ENCODE data around the gene PARD6G.

Gene PARD6G

DNA sequence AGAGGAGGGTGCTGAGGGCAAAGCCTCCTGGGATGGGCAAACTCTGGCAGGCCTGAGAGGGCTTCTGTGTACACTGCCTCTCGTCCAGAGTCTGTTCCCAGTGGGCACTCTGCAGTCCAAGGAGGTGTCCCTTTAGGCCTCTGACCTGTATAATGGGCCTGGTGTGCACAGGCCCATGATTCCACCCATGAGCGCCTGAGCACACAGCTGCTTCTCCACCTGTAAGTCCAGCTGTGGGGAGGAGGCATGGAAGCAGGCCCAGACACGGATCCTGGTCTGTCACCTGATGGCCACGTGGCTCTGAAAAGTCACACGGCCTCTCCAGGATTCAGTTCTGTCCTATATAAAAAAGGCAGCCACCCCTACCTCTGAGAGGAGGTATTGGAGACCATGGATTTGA, 57.0 kb downstream of the PARD6G start:
- peaks cover 10% of the 10 kb centered on the region for H3K79me1 ChIP-seq (replicated peaks; ENCODE audit: low read length, poor library complexity, severe bottlenecking)
- H2BK5ac ChIP-seq (ENCODE audit: low read depth, low read length, poor library complexity, severe bottlenecking) = no peak overlapping the region
- no peak overlapping the region for H2AFZ ChIP-seq (ENCODE audit: low read depth, low read length)
- H3K4me1 ChIP-seq (ENCODE audit: control insufficient read depth, insufficient read depth, low read depth, low read length) = peaks cover 3% of the 10 kb centered on the region
- no peak overlapping the region for H3K4me3 ChIP-seq (ENCODE audit: insufficient read depth in 1 of 2, low read depth in 1 of 2, low read length in 2 of 2)
- H3K27me3 ChIP-seq (ENCODE audit: control insufficient read depth in 1 of 2, insufficient read depth in 1 of 2, low read length in 2 of 2) = peaks cover 0 to 4% of the 10 kb centered on the region in 2 experiments
- H4K91ac ChIP-seq (ENCODE audit: low read length) = no peak overlapping the region
- 89% methylated on average over 5 of the region's 5 CpGs for WGBS
- H3K23ac ChIP-seq (ENCODE audit: low read length in 2 of 2) = no peak overlapping the region
- no peak overlapping the region for H2AK5ac ChIP-seq (ENCODE audit: low read length, severe bottlenecking)
- H3K9ac ChIP-seq (ENCODE audit: low read length) = no peak overlapping the region
- H3K36me3 ChIP-seq (ENCODE audit: control insufficient read depth in 1 of 2, insufficient read depth in 2 of 2, low read depth in 1 of 2, low read length in 2 of 2) = peaks cover 0 to 18% of the 10 kb centered on the region in 2 experiments
- no peak overlapping the region for H4K8ac ChIP-seq (ENCODE audit: low read length)
- no peak overlapping the region for H2BK15ac ChIP-seq (ENCODE audit: low read depth, poor library complexity, severe bottlenecking)
- DNase-seq = no peak
- H2BK12ac ChIP-seq (ENCODE audit: low read length in 2 of 2) = no peak overlapping the region
- H3K14ac ChIP-seq (ENCODE audit: low read length in 2 of 2) = no peak overlapping the region
- H3K9me3 ChIP-seq (ENCODE audit: control insufficient read depth, low read length) = no peaks in the 10 kb centered on the region
- no peak overlapping the region for H2BK120ac ChIP-seq (ENCODE audit: low read depth, low read length)
- no peak overlapping the region for H3K4me2 ChIP-seq (ENCODE audit: low read length, poor library complexity, severe bottlenecking)
- H3K27ac ChIP-seq (ENCODE audit: low read length, poor library complexity, severe bottlenecking) = no peak overlapping the region
- no peak overlapping the region for H3K4ac ChIP-seq (ENCODE audit: low read depth in 1 of 2, low read length in 2 of 2)
- no peak overlapping the region for H3K18ac ChIP-seq (ENCODE audit: low read depth in 1 of 2, low read length in 2 of 2)

DNA sequence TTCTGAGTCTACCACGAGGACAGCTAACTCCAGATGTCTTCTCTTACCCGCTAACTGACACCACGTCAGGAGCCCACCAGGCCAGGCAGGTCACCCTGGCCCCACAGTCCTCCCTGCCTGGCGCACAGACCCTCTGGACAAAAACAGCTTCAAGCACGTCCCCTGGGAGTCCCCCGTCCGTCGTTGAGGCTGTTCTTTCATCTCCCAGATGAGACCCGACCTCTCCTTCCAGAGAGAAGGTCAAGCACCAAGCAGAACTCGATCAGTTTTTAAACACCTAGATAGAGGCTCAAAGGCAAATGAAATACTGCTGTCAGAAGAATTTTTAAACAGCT, 57.8 kb downstream of the PARD6G start:
- Histone ChIP-seq H3K23ac (ENCODE audit: low read length in 2 of 2) (no peak overlapping the region), H2BK12ac (ENCODE audit: low read length in 2 of 2) (no peak overlapping the region), H3K27me3 (ENCODE audit: control insufficient read depth in 1 of 2, insufficient read depth in 1 of 2, low read length in 2 of 2) (peaks cover 0 to 4% of the 10 kb centered on the region in 2 experiments), H4K91ac (ENCODE audit: low read length) (no peak overlapping the region), H3K27ac (ENCODE audit: low read length, poor library complexity, severe bottlenecking) (no peak overlapping the region), H3K4ac (ENCODE audit: low read depth in 1 of 2, low read length in 2 of 2) (no peak overlapping the region), H2BK5ac (ENCODE audit: low read depth, low read length, poor library complexity, severe bottlenecking) (no peak overlapping the region), H2AK5ac (ENCODE audit: low read length, severe bottlenecking) (no peak overlapping the region), H3K79me1 (replicated peaks; ENCODE audit: low read length, poor library complexity, severe bottlenecking) (peaks cover 10% of the 10 kb centered on the region), H3K4me2 (ENCODE audit: low read length, poor library complexity, severe bottlenecking) (no peak overlapping the region), H3K4me1 (ENCODE audit: control insufficient read depth, insufficient read depth, low read depth, low read length) (peaks cover 3% of the 10 kb centered on the region), H3K36me3 (ENCODE audit: control insufficient read depth in 1 of 2, insufficient read depth in 2 of 2, low read depth in 1 of 2, low read length in 2 of 2) (peaks cover 0 to 18% of the 10 kb centered on the region in 2 experiments), H3K18ac (ENCODE audit: low read depth in 1 of 2, low read length in 2 of 2) (no peak overlapping the region), H2AFZ (ENCODE audit: low read depth, low read length) (no peak overlapping the region), H2BK15ac (ENCODE audit: low read depth, poor library complexity, severe bottlenecking) (no peak overlapping the region), H2BK120ac (ENCODE audit: low read depth, low read length) (no peak overlapping the region), H3K4me3 (ENCODE audit: insufficient read depth in 1 of 2, low read depth in 1 of 2, low read length in 2 of 2) (no peak overlapping the region), H3K14ac (ENCODE audit: low read length in 2 of 2) (no peak overlapping the region), H4K8ac (ENCODE audit: low read length) (no peak overlapping the region), H3K9ac (ENCODE audit: low read length) (no peak overlapping the region), H3K9me3 (ENCODE audit: control insufficient read depth, low read length) (no peaks in the 10 kb centered on the region)
- 86% methylated on average over 10 of the region's 10 CpGs for WGBS
- DNase-seq = no peak

DNA sequence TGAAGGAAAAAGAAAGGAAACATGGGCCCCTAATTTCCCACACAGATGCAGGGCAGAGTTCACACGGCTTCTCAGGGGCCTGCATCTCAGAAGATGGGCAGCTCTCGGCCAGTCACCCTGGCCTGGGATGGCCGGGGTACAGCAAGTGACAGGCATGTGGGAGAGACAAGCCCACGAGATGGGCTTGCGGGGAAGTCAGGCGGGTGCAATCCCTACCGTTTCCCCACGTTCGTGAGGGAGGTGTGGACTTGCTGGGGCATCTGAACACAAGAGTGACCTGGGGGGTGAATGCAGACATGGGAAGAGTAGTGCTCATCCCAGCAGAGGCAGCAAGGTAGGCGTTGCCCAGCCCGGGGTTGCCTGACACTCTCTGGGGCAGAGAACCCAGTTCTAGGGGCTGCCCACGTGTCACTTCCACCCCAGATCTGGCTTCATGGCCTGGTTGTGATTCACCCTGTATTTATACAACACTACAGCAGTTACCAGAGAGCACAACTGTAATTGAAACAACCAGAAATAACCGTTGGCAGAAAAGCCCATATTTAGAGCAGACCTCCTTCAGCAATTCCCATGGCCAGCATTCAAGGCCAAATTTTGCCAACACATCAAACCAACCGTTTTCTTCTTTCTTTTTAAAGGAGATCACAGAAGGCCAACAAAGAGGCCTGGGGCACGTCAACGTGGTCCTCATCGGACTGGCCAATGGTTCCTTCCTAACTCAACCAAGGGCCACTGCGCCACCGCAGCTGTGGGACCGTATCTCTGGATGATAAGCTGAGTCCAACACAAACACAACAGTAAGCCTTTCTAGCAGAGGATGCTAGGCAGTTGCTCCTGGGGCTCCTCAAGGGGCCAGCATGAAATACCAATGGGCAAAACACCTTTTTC, 58.4 kb downstream of the PARD6G start:
- Histone ChIP-seq H3K4me1 (ENCODE audit: control insufficient read depth, insufficient read depth, low read depth, low read length) (peaks cover 3% of the 10 kb centered on the region), H3K9ac (ENCODE audit: low read length) (no peak overlapping the region), H2AFZ (ENCODE audit: low read depth, low read length) (no peak overlapping the region), H3K4me3 (ENCODE audit: insufficient read depth in 1 of 2, low read depth in 1 of 2, low read length in 2 of 2) (no peak overlapping the region), H3K14ac (ENCODE audit: low read length in 2 of 2) (no peak overlapping the region), H3K27ac (ENCODE audit: low read length, poor library complexity, severe bottlenecking) (no peak overlapping the region), H3K23ac (ENCODE audit: low read length in 2 of 2) (no peak overlapping the region), H3K18ac (ENCODE audit: low read depth in 1 of 2, low read length in 2 of 2) (no peak overlapping the region), H3K4me2 (ENCODE audit: low read length, poor library complexity, severe bottlenecking) (no peak overlapping the region), H3K79me1 (replicated peaks; ENCODE audit: low read length, poor library complexity, severe bottlenecking) (peaks cover 10% of the 10 kb centered on the region), H3K4ac (ENCODE audit: low read depth in 1 of 2, low read length in 2 of 2) (no peak overlapping the region), H3K36me3 (ENCODE audit: control insufficient read depth in 1 of 2, insufficient read depth in 2 of 2, low read depth in 1 of 2, low read length in 2 of 2) (peaks cover 0 to 23% of the 10 kb centered on the region in 2 experiments), H2BK5ac (ENCODE audit: low read depth, low read length, poor library complexity, severe bottlenecking) (no peak overlapping the region), H3K9me3 (ENCODE audit: control insufficient read depth, low read length) (no peaks in the 10 kb centered on the region), H4K91ac (ENCODE audit: low read length) (no peak overlapping the region), H2BK15ac (ENCODE audit: low read depth, poor library complexity, severe bottlenecking) (no peak overlapping the region), H2BK120ac (ENCODE audit: low read depth, low read length) (no peak overlapping the region), H2BK12ac (ENCODE audit: low read length in 2 of 2) (no peak overlapping the region), H4K8ac (ENCODE audit: low read length) (no peak overlapping the region), H2AK5ac (ENCODE audit: low read length, severe bottlenecking) (no peak overlapping the region), H3K27me3 (ENCODE audit: control insufficient read depth in 1 of 2, insufficient read depth in 1 of 2, low read length in 2 of 2) (peaks cover 0 to 11% of the 10 kb centered on the region in 2 experiments)
- 92% methylated on average over 20 of the region's 20 CpGs for WGBS
- no peak for DNase-seq

DNA sequence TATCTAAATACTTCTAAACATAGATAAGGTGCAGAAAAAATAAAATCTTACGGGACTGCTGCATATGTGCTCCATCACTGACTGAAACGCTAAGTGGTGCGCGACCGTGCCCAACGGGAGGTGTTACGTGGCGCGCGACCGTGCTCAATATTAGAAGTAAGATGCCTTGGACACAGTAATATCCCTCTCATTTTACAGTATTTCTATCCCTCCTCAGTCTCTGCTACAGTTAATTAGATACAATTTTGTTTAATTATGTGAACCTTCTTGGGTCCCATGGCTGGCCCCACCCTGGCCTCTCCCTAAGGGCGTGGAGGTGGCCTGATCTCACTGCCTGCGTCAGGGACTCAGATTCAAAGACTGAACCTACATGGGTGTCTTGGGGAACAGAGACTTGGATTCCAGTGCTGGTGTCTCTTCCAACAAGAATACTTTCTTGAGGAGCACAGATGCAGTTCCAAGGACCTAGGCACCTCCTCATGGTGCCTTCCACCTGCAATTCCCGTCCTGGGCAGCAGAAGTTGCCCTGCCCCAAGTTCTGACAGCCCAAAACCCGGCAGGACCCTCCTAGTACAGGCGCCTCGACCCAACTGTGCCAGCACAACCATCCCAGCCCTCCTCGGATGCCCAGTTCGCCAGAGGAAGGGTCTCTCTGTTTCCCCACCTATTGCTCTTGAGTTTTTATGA, 59.2 kb downstream of the PARD6G start:
- Histone ChIP-seq H3K4me3 (ENCODE audit: insufficient read depth in 1 of 2, low read depth in 1 of 2, low read length in 2 of 2) (no peak overlapping the region), H3K23ac (ENCODE audit: low read length in 2 of 2) (no peak overlapping the region), H2BK120ac (ENCODE audit: low read depth, low read length) (no peak overlapping the region), H2BK12ac (ENCODE audit: low read length in 2 of 2) (no peak overlapping the region), H3K27me3 (ENCODE audit: control insufficient read depth in 1 of 2, insufficient read depth in 1 of 2, low read length in 2 of 2) (peaks cover 0 to 15% of the 10 kb centered on the region in 2 experiments), H3K4ac (ENCODE audit: low read depth in 1 of 2, low read length in 2 of 2) (no peak overlapping the region), H3K36me3 (ENCODE audit: control insufficient read depth in 1 of 2, insufficient read depth in 2 of 2, low read depth in 1 of 2, low read length in 2 of 2) (peaks cover 0 to 20% of the 10 kb centered on the region in 2 experiments), H3K79me1 (replicated peaks; ENCODE audit: low read length, poor library complexity, severe bottlenecking) (peaks cover 8% of the 10 kb centered on the region), H2AK5ac (ENCODE audit: low read length, severe bottlenecking) (no peak overlapping the region), H4K8ac (ENCODE audit: low read length) (no peak overlapping the region), H2AFZ (ENCODE audit: low read depth, low read length) (no peak overlapping the region), H3K4me2 (ENCODE audit: low read length, poor library complexity, severe bottlenecking) (no peak overlapping the region), H4K91ac (ENCODE audit: low read length) (no peak overlapping the region), H3K9ac (ENCODE audit: low read length) (no peak overlapping the region), H3K4me1 (ENCODE audit: control insufficient read depth, insufficient read depth, low read depth, low read length) (peaks cover 2% of the 10 kb centered on the region), H2BK15ac (ENCODE audit: low read depth, poor library complexity, severe bottlenecking) (no peak overlapping the region), H3K14ac (ENCODE audit: low read length in 2 of 2) (no peak overlapping the region), H2BK5ac (ENCODE audit: low read depth, low read length, poor library complexity, severe bottlenecking) (no peak overlapping the region), H3K27ac (ENCODE audit: low read length, poor library complexity, severe bottlenecking) (no peak overlapping the region), H3K18ac (ENCODE audit: low read depth in 1 of 2, low read length in 2 of 2) (no peak overlapping the region), H3K9me3 (ENCODE audit: control insufficient read depth, low read length) (no peaks in the 10 kb centered on the region)
- 91% methylated on average over 17 of the region's 19 CpGs for WGBS
- DNase-seq = no peak
